ENCODE measurements around the gene DBI. TPM values are rescaled to one million over a fixed set of nuclear protein-coding genes. Genes with fewer than 3 reads are reported as not detected.

Gene DBI
- total RNA-seq, 6 donors from 2014 or later, result 60.8 to 250 (median 159) TPM

DNA sequence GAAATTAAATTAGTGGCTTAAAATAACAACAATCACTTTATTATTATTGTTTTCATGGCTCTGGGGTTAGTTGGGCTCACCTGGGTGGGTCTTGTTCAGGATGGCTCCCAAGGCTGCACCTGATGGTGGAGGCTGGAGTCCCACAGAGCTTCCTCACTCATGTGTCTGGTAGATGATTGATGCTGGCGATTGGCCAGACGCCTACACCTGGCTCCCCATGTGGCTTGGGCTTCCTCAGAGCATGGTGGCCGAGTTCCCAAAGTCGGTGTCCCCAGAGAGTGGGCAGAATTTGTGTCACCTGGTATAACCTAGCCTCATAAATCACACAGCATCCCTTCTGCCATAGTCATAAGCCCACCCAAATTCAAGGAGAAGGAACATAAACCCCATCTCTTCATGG is 18.2 kb downstream of the DBI start:
- Histone ChIP-seq H3K27me3 (no peaks in the 10 kb centered on the region), H3K36me3 (no peaks in the 10 kb centered on the region), H3K9me3 (no peaks in the 10 kb centered on the region), H3K27ac (no peak overlapping the region), H3K4me3 (no peak overlapping the region), H3K4me1 (peaks cover 17 to 24% (median 19%) of the 10 kb centered on the region in 4 donors)
- WGBS, 2 donors, result 80 to 83% methylated on average over 4 of the region's 4 CpGs
- DNase-seq (no peak), ATAC-seq (ENCODE audit: low FRiP score in 2 of 2) (no peak)
- no peak for TF ChIP-seq POLR2A (IDR thresholded peaks at IDR 0.05)
- no peak for TF ChIP-seq POLR2AphosphoS5 (IDR thresholded peaks at IDR 0.05)
- TF ChIP-seq, protein P1, sequence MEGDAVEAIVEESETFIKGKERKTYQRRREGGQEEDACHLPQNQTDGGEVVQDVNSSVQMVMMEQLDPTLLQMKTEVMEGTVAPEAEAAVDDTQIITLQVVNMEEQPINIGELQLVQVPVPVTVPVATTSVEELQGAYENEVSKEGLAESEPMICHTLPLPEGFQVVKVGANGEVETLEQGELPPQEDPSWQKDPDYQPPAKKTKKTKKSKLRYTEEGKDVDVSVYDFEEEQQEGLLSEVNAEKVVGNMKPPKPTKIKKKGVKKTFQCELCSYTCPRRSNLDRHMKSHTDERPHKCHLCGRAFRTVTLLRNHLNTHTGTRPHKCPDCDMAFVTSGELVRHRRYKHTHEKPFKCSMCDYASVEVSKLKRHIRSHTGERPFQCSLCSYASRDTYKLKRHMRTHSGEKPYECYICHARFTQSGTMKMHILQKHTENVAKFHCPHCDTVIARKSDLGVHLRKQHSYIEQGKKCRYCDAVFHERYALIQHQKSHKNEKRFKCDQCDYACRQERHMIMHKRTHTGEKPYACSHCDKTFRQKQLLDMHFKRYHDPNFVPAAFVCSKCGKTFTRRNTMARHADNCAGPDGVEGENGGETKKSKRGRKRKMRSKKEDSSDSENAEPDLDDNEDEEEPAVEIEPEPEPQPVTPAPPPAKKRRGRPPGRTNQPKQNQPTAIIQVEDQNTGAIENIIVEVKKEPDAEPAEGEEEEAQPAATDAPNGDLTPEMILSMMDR (IDR thresholded peaks at IDR 0.05), result no peak
- no peak for TF ChIP-seq EP300 (IDR thresholded peaks at IDR 0.05)

DNA sequence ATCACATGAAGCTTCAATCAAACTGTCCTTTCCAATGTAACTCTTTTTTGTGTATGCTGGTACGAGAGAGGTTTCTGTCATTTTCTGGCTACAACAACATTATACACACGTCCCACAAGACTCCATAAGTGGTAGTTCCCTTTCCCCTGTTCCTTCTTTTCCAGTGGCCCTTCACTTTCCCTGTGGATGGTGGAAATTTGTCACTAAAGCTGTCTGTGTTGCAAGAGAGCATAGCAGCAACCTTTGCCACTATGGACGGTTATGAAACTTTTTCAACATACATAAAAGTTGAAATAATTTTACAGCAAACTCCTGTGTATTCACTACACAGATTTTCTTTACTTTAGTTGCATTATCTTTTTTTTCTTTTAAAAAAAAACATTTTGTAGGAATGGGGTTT is 18.7 kb downstream of the DBI start:
- 72 to 82% methylated on average over 3 of the region's 3 CpGs for WGBS, 2 donors

DNA sequence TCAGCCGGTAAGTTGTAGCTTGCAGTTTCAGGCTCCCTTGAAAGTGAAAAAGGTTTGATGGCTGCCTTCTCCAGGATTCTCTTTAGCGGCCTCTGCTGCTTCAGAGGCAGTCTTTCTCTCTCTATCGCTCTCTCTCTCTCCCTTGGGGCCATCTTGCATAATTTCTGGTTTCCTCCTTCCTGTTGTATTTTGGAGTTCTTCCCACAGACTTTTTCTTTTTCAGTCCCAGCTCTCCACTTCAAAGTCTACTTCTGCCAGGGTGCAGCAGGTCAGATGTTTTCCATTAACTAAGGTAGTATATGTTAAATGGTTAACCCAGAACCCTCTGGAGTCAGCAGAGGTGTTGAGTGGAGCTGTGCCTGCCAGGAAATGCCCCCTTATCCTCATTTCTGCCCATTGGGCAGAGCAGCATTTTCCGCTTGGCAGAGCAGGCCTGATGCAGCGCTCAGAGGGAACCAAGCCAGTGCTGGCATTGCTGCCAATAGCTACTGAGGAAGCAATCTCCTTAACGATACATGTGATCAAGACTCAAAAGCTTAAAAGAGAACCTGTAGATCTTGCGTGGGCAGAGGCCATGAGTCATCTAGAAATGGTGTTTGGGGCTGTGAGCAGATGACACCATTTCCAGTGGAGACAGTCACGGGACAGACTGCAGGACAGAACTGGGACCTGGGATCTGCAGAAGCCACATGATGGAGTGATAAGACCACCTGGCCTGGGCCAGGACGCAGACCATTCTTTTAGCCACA is 20.8 kb downstream of the DBI start:
- TF ChIP-seq EP300 (IDR thresholded peaks at IDR 0.05), result peak in 1 of 4 donors; percentile 44
- peak in 1 of 4 donors; percentile 43 for TF ChIP-seq POLR2A (IDR thresholded peaks at IDR 0.05)
- peak in 1 of 2 donors; percentile 17 for TF ChIP-seq POLR2AphosphoS5 (IDR thresholded peaks at IDR 0.05)
- TF ChIP-seq, protein P1 (IDR thresholded peaks at IDR 0.05), result no peak
- no peak overlapping the region for H3K4me3 ChIP-seq
- no peaks in the 10 kb centered on the region for H3K27me3 ChIP-seq
- peaks cover 18 to 27% (median 21%) of the 10 kb centered on the region in 4 donors for H3K4me1 ChIP-seq
- ATAC-seq (ENCODE audit: low FRiP score in 2 of 2) (peak; percentile 85 to 87), DNase-seq (peak in 1 of 2 donors; percentile 86)
- peak overlapping the region; percentile 2 to 72 (median 61) for H3K27ac ChIP-seq
- 30 to 42% methylated on average over 9 of the region's 9 CpGs for WGBS, 2 donors
- H3K9me3 ChIP-seq, result no peaks in the 10 kb centered on the region
- H3K36me3 ChIP-seq, result no peaks in the 10 kb centered on the region

More for the DNA sequence above, 18.7 kb downstream of the DBI start:
- no peak overlapping the region for H3K4me3 ChIP-seq
- no peaks in the 10 kb centered on the region for H3K27me3 ChIP-seq
- H3K9me3 ChIP-seq, result no peaks in the 10 kb centered on the region
- ATAC-seq (ENCODE audit: low FRiP score in 2 of 2) (no peak), DNase-seq (no peak)
- H3K4me1 ChIP-seq, result peaks cover 18 to 27% (median 21%) of the 10 kb centered on the region in 4 donors
- no peak overlapping the region for H3K27ac ChIP-seq
- TF ChIP-seq, protein P1 (IDR thresholded peaks at IDR 0.05), result no peak
- no peak for TF ChIP-seq POLR2AphosphoS5 (IDR thresholded peaks at IDR 0.05)
- no peak for TF ChIP-seq EP300 (IDR thresholded peaks at IDR 0.05)
- no peak for TF ChIP-seq POLR2A (IDR thresholded peaks at IDR 0.05)
- H3K36me3 ChIP-seq, result no peaks in the 10 kb centered on the region

DNA sequence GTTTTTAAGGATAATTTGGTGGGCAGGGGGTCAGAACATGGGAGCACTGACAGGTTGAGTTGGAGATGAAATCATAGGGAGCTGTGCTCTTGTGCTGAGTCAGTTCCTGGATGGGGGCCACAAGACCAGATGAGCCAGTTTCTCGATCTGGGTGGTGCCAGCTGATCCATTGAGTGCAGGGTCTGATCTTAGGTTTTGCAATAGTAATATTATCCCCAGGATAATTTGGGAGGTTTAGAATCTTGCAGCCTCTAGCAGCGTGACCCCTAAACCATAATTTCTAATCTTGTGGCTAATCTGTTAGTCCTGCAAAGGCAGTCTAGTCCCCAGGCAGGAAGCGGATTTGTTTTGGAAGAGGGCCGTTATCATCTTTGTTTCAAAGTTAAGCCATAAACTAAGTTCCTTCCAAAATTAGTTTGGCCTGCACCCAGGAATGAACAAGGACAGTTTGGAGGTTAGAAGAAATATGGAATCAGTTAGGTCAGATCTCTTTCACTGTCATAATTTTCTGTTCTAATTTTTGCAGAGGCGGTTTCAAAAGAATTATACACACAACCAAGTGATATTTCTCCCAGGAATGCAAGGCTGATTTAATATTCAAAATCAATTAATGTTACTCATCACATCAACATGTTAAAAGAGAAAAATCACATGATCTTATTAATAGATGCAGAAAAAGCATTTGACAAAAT is 23.0 kb downstream of the DBI start:
- TF ChIP-seq, protein P1 (IDR thresholded peaks at IDR 0.05), result no peak
- no peak for TF ChIP-seq POLR2AphosphoS5 (IDR thresholded peaks at IDR 0.05)
- TF ChIP-seq POLR2A (IDR thresholded peaks at IDR 0.05), result no peak
- TF ChIP-seq EP300 (IDR thresholded peaks at IDR 0.05), result no peak
- Histone ChIP-seq H3K9me3 (no peaks in the 10 kb centered on the region), H3K36me3 (no peaks in the 10 kb centered on the region), H3K27ac (peak overlapping the region in 2 of 4 donors; percentile 4 to 34), H3K4me3 (no peak overlapping the region), H3K27me3 (no peaks in the 10 kb centered on the region), H3K4me1 (peaks cover 18 to 27% (median 21%) of the 10 kb centered on the region in 4 donors)
- 22 to 27% methylated on average over 5 of the region's 5 CpGs for WGBS, 2 donors
- DNase-seq, result peak in 1 of 2 donors; percentile 77
- ATAC-seq (ENCODE audit: low FRiP score in 2 of 2), result peak in 1 of 2 donors; percentile 43
